NCI-H510A treated with DMSO at 0.1 percent for 48 hours (cell line): ENCODE results near the gene KRT32.

ENCODE experiments used
- DNase-seq: peaks from one replicate; lab custom pipeline; 2025; lab: John Stamatoyannopoulos, UW

Gene KRT32

DNA sequence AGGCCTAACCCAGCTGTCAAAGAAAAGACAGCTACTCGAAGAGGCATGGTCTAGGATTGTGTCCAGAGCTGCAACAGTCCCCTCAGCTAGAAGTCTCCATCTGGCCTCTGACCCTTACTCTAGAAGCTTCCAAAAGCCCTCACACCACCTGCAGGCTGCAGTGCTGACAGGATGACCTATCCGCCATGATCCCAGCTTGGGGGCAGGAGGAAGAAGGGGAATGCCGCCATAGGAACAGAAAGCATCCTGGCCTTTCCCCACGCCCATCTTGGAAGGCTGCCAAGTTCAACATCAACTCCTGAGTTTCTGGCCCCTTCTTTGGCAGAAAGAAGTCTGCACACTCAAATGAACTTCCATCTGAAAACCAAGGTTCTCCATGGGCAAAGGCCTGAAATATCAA is 25.6 kb upstream of the KRT32 start:
- peak; percentile 89 for DNase-seq

DNA sequence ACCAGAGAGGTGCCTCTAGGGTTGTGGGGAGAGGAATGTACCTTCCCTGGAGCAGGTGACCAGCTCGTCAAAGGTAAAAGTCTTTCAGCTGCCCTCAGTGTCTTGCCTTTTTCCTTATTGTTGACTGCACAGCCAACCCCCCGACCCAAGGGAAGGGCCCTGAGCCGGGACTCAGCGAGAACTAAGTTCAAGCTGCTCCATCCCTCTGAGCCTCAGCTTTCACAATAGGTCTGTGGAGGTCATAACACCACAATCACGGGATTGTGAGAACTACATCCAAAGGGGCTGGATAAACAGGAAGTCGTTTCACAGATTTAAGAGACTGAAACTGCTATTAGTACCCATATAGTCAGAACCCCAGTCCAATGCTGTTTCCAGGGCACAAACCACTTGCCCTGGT is 25.2 kb upstream of the KRT32 start:
- DNase-seq, result no peak

DNA sequence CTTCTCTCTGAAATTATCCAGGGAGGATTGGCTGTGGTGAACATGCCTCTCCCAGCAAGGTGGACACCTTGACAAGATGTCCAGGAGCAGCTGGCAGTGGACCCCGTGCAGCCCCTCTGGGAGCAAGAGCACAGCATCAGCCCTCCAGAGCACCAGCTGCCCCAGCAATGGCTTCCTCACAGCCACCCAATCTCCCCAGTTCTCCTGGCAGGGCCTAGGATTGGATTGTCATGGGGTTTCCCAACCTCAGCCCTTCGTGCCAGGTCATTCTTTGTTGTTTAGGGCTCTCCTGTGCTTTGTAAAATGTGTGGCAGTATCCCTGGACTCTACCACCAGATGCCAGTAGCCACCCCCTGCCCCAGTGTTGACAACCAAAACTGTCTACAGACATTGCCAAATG is 24.3 kb upstream of the KRT32 start:
- no peak for DNase-seq

DNA sequence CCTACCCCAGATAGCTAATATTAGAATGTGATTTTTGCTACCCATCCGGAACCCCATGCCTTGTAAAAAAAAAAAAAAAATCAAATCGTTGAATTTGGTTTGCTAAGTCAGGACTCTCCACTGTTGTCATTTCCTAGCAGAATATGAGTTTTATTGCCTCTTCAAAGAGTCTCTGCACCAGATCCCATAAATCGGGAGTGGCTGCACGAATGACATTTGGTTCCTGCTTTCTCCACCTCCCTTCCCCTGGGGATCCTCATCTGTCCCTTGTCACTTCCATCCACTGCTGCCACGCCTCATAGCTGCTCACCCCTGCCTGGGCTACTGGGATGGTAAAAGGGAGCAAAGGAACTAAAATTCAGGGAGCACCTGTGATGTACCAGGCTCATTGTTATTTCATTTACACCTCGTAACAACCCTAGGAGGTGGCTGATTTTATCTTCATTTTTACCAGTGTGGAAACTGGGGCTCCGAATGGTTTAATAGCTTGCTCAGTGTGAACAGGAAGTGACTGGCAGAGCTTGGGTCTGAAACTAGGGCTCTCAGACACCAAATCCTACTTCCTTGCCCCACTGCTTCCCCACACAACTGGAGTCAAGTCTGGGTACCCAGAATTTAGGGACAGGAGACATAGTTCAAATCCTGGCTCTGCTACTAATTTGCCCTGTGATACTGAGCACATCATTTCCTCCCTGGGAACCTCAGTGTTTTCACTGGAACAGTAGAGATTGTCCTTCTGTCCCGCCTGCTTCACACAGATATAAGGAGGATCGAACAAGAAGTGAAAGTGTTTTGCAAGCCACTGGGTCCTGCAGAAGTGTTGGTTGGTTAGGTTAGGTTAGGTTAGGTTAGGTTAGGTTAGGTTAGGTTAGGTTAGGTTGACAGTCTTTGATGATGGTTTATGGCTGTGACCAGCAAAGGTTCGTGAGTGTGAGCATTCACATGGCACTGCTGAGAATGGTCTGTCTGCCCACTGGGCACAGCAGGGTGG is 23.1 kb upstream of the KRT32 start:
- no peak for DNase-seq

DNA sequence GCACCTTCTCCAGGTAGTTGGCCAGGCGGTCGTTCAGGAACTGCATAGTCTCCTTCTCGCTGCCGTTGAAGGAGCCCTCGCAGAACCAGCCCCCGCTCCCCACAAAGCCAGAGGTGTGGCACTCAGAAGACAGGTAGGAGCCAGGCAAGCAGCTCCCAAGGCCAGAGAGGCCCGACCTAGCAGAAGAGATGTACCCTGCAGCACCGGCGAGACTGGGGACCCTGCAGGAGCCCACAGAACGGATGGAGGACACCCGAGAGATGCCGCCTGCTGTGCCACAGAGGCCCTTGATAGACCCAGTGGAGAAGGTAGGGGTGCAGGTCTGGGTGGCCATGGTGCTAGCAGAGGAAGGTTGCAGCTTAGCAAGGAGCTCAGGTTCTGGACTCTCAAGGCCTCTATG is 22.3 kb upstream of the KRT32 start, which contains the start of gene KRT36:
Gene KRT36 (minus strand): TSS at position 380 of the 400 bp plus-strand sequence. CDS start 46 bp downstream, at position 334.
- no peak for DNase-seq

DNA sequence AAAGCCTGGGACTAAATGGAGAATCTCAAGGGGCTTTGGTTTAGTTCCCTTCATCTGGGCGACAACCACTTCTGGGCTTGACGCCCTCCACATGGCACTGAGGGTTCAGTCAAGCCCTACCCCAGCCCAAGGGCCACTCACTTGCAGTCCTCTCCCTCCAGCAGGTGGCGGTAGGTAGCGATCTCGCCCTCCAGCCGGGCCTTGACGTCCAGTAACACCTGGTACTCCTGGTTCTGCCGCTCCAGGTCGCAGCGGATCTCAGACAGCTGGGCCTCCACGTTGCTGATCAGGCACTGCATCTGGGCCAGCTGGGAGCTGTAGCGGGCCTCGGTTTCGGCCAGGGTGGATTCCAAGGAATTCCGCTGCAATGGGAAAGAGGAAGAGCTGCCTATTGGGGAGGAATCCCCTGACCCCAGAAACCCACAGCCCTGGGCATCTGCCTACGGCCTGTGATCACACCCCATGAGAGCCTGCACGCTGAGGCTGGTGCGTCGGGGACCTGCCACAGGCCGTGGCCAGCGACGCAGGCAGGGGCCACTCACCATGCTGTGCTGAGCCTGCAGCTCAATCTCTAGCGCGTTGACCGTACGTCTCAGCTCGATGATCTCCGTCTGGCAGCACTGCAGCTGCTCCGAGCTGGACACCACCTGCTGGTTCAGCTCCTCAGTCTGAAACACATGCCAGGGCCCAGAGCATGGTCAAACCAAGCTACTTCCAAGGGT is 19.8 kb upstream of the KRT32 start:
- no peak for DNase-seq

DNA sequence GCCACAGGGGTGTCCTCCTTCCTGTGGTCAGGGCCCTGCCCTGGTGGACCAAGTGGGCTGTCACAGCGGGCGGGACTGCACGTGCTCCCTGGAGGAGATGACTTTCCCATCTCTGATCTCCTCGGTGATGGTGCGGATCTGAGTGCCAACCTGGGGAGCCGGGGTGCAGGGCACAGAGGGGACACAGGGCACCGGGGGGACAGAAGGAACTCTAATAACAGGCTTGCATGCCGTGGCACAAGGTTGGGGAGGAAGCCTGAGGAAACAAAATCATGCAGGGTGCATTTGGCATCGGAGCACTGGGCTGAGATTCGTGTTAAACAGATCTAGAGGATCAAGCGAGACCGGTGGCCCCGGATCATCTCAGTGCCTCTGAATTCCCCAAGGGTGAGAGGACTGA is 19.1 kb upstream of the KRT32 start:
- no peak for DNase-seq

DNA sequence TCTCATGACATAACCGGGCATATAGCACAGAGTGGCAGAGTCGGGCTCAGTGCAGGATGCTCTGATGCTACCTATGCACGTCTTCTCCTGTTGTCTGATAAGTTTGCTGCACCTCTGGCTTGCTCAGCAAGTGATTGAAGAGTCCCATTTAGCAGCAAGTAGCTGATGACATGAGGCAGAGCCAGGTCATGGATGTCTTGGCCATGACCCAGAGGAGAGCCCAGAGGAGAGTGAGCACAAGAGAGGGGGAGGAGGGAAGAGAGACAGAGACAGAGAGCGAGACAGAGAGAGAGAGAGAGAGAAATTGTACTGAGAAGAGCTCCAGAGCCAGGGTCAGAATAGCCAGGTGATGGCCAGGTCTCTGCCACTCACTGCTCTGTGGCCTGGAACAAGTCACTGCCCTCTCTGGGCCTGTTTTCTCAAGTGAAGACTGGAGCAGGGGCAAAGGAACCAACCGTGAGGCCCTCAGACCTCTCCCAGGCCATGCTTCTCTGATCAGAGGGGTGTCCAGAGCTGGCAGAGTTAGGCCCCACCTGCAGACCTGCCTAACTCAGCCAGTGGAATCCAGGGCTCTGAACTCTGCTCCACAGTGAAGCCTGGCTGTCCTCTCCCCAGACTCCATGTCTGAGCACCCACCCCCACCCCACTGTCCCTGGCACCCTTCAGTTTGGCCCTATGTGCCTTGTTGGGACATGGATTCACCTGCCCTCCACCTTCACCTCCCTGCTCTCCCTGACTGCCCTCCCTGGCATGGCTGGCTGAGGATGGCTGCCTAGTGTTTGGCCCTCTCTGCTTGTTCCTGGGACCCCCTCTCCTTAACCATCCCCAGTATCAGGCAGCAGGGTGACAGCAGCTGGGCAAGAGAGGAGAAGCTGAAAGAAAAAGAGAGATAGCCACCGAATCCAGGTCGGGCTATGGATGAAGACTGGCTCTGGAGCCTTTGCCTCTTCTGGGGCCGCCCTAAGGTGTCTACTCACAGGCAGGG is 18.0 kb upstream of the KRT32 start:
- no peak for DNase-seq

DNA sequence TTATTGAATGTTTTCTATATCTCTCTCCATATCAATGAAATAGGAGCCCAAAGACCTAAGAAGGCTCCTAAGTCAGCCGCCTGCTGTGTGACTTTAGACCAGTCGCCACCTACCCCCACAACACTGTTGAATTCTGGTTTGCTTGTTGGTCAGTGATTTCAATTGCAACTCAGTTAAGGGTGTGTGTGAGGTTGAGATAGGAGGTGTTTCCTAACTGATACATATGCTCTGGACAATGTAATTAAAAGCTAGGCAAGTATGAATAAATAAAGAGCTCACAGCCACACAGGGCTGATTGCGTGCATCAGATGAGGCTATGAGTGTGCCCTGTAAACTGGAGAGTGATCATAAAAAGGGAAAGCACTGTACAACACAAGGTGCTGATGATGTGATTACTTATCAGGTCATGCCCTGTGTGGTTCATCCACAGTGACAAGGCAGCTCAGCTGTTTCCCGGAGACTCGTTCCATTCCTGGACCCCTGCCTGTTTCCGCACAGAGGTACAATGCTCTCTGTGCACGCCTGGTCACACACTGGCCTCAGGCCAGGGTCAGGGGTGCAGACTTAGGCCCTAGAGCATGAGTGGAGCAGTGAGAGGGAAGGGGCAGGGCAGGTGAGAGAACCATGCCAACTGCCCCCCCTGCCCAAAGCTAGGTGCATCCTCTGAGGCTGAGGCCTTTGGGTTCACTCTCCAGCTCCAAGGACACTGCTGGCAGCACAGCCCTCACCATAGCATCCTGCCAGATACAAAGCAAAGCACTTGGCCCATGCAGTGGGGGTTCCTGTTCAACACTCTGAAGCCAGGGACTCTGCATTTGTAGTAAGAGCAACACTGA is 17.0 kb upstream of the KRT32 start:
- DNase-seq, result no peak

DNA sequence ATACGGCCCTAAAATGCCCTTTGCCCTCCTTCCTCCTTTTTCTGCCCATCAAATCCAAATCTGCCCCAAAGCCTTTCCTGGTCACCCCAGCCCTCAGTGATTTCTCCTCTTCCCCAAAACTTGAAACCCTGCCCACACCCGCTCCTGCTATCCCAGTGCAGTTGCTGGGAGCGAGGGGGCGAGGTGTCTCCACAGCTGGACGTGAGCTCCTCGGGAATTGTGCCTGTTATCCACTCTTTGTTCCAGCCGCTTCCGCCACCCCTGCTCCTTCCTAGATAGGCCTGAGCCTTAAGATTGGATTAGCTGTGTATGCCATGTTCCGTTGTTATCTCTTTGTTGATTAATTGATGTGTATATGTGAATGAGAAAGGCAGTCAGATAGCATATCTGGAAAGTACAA is 16.3 kb upstream of the KRT32 start:
- DNase-seq, result no peak

DNA sequence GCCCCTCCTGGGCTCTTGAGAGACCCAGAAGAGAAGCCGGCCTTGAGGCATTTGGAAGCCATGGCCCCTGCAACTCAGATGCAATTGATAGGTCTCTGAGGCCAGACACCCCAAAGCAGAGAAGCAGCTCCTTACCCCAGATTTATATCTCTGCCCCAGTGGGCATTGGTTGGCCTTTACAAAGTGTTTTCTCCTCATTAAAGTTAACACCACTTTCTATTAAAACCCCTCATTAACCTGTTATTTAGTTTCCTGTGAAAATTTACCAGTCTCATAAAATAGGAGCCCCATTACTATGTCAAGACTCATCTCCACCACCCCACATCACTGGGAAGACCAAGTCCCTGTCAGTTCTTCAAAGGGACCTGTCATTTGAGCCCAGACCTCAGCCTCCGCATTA is 13.8 kb upstream of the KRT32 start, which contains the start of gene KRT35:
Gene KRT35 (minus strand): TSS at position 116 of the 400 bp plus-strand sequence. CDS start 54 bp downstream, at position 62.
- DNase-seq, result no peak

DNA sequence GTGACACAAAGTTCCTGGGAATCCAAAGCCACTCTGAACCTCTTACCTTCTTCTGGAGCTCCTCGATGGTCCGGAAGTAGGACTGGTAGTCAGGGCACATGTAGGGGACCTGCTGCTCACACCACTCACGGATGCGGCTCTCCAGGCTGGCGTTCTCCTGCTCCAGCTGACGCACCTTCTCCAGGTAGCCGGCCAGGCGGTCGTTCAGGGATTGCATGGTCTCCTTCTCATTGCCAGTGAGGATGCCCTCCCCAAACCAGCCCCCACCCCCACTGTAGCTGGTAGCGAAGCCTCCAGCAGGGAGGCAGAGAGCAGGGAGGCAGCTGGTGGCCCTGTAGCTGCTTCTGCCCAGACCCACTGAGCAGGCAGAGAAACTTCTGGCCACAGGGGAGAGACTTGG is 13.4 kb upstream of the KRT32 start:
- DNase-seq, result no peak

DNA sequence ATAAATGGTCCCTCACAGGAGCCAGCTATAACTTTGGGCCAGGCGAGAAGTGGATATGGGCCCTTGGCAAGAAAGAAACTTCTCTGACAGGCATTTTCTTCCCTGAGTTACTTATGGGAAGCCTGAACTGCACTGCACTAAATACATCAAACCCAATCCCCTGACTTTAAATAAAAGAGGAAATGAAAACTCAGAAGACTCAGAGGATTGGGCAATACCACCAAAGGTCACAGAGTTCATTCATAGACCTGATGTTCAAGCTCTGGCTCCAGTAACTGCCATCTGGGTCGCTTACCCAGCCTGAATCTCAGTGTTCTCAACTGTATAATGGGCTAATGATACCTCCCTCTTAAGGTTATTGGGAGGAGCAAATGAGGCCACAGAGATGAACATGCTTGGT is 12.9 kb upstream of the KRT32 start:
- DNase-seq, result no peak

DNA sequence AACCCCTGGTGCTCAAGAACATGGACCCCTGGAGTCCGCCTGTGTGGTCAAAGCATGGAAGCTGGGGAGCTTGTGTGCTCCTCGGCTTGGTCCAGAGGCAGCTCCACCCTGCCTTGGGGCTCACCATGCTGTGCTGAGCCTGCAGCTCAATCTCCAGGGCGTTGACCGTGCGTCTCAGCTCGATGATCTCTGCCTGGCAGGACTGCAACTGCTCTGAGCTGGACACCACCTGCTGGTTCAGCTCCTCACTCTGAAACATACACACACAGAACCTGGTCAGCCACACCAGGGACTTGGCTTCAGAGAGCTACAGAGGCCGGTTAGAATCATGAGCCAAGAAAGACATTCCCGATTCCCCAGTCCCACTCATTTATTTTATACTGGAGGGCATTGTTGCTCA is 11.1 kb upstream of the KRT32 start:
- no peak for DNase-seq

DNA sequence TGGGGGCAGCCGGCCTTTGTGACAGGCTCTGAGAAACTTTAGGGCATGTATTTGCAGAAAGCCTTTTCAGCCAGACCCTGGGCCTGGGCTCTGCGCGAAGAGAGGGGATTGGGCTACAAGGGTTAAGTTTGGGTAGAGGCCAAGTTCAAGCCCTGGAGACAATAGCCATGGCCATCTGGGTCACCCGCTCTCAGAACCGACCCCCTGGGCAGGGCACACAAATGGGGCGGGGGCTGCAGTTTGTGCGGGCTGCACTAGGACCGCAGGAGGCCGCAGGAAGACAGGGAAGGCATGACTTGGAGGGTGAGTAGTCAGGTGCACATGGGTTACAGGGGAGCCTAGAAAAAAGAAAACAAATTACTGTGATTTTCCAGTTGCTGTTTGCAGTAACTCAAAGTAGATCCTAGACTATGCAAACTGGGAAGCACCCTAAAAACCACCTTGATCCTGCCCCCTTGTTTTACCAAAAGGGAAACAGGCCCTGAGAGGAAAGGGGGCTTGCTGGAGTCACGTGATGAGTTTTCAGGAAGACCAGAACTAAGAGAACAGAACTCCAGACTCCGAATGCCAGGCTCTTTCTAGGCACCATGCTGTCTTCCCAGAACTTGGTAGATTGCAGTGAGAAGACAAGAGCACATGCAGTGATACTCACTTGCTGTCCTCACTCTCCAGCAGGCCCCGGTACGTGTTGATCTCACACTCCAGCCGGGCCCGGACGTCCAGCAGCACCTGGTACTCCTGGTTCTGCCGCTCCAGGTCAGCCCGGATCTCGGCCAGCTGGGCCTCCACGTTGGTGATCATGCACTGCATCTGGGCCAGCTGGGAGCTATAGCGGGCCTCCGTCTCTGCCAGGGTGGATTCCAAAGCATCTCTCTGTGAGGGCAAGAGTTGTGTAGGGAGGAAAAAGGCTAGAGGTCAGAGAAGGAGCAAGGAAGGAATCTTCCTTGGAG is 10.0 kb upstream of the KRT32 start:
- DNase-seq, result no peak

DNA sequence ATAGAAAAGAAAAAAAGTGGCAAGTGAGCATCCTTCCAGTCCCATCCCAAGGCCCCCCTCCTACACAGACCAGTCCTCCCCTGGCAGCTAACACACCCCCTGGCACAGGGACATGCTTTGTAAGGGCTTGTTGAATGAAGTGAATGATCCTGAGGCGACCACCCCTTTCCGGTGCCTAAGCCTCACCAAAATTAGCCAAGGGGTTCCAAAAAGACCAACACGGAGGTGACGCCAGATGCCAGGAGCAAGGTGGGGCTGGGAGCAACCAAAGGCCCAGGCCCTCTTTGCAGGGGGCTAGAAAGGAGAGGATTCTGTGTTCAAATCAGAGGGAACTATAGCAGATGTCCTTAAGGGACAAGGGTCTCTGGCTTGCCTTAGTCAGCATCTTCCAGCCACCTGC is 8.2 kb upstream of the KRT32 start:
- DNase-seq, result no peak

DNA sequence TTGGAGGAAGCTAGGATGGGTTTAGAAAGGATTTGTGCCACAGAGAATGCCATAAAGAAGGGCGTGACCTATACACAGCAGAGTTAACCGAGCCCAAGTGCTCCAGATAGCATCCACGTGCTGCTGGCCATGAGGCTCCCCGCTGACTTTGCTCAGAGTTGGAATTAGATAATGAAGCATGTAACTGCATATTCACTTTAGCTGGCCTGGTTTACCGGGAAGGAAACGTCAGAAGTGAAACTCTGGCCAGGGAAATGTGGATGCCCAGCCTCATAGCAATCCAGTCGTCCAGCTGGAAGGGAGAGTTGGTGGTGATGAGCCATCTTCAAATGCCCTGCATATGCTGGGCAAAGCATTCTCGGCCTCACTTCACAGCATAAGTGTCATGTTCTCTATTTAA is 7.7 kb upstream of the KRT32 start:
- no peak for DNase-seq

DNA sequence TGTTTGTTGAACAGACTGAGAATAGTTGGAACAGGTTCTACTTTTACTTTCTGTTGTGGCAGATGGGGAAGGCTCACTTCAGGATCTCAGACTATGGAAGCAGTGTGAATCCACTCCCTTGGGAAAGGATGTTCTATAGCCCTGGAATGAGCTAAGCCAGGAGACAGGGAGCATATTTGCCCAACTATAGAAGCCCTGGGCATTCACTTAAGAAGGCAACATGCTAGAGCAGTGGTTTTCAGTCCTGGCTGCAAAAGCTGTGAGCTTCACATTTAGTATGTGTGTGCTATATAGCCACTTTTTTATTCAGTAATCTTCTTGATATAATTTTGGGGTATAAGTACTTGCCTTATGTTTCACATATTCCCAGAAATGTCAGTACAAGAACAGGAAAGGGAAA is 1.2 kb upstream of the KRT32 start:
- DNase-seq, result no peak

DNA sequence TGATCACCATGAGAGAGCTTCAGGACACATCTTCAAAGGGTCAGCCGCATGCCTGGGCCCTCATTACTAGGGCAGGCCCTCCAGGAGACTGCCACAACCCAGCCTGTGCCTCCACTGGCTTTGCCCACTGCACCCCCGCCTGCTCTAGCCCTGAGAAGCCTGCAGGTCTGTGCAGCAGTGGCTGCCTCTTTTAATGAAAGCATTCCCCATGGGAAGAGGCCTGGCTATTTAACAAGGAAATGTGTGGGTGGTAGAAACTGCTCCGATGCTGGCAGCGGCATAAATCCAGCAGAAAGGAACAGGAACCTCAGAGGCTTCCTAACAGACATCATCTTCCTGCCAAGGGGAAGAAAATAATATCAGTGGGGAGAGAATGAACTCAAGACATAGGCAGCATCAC is 375 bp upstream of the KRT32 start:
- DNase-seq, result no peak

DNA sequence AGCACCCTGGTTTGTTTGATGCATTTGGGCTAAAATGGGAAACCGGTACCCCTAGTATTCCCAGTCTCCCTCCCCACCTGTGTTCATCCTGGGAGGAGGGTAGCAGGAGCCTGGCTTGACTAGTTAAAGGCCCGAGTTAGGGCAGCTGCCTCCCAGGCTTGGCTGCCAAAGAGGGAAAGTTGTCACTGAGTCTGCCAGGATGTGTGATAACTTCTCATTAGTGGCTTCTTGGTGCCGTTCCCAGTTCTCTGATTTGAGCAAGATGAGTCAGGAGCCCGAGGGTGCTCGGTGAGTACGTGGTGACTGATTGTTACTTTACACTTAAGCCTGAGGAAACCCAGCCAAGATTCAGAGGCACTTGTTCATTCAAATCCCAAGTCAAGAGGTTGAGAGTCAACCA is 2.5 kb downstream of the KRT32 start:
- no peak for DNase-seq
